Raji (cell line): ENCODE data around the gene BTBD8.
A peak's percentile ranks its signal among the peaks of the same experiment; 100 is the strongest.

Experiments used
- POLR2A ChIP-seq: IDR thresholded peaks from 2 replicates; pipeline ENCODE4 v1.6.1; 2011; ENCODE audit warnings: low read depth, low read length, control low read depth; ENCODE audit not compliant: insufficient read depth

Gene BTBD8

DNA sequence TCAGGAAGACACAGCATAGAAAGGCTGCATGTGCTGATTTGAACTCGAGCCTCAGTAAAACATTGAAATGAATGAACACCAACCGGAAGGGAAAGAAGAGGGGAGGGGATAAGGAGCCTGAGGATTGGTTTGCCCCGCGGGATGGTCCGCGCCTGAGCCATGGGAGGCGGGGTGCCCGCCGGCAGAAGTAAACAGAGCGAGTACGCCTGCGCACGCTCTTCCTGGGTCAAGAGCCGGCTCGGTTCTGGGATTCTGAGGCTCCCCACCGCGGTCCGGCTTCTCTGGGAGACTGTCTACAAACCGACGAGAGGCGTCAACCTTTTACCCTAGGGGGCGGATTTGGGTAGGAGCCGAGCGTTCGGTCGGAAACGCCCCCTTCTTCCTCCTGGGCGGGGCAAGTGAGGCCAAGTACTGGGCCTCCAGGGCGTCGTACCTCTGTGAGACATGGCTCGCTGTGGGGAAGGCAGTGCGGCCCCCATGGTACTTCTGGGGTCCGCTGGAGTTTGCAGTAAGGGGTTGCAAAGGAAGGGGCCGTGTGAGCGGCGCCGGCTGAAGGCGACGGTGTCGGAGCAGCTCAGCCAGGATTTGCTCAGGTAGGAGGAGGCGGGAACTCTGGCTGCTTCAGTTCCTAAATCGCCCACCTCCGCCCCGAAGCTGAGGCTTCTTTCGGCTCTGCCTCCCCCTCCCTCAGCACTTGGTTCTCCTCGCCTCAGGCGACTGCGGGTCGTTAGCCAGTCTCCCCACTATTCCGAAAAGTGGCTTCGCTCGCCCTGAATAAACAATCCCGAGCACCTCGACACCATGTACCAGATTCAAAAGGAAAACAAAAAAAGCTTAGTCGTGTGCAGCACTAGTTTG is at the start of gene BTBD8:
Gene BTBD8 (plus strand): TSS at position 218 of the 858 bp plus-strand sequence. CDS start 227 bp downstream, at position 445.
- TF ChIP-seq POLR2A, result peak; percentile 37; the same call in 1 of the 2 replicates

DNA sequence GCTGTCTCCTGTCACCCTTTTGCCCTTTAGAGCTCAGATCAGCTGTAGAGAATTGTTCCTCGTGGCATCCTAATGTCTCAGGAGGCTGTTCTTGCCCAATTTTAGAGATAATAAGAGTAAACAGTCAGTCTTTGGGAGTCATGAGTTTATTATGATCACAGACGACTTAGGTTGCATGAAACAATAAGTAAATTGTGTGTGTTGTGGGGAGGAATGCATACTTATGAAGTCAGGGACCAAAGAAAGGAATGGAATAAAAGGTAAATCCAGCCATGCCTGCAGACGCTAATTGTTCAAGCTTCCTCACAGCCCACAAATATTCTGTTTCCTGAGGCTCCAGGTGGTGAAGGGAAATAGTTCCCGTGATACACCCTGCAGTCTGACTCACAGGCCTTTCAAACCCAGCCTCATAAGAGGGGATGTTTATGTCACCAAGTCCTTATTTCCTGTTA is 49.5 kb upstream of the BTBD8 start:
- no peak for TF ChIP-seq POLR2A

DNA sequence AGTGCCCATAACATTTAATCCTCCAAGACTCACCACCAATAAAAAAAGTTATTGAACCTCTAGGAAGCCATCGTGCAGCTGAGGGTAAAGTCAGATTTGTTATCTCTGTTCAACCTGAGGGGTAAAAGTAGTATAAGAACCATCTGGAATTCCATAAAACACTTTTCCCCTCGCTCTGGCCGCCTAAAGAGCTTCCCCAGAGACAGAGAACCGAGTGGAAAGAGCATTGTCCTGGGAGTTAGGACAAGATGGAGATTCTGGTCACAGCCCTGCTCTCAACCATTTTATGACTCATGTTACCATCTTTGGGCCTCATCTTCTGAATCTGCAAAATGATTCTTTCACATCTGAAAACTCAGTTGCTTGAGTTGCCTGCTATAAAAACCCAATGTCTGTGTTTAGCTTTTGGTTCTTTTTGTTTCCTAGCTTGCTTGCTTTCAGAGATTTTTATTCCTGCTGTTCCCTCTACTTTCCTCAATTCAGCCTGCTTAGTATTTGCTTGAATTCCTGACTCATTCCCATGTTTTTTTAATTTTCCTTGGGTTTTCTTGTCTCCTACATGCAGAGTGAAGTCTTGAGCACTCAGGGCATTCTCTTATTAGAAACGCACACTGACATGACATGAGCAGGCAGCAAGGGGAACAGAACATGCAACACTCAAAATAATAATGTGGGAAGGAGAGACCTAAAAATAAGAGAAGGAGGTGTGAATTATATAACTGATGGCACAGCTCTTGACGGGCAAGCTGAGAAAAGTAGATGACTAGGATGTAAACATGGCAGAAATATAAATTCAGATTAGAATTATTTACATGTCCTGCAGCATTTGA is 48.6 kb upstream of the BTBD8 start:
- no peak for TF ChIP-seq POLR2A

DNA sequence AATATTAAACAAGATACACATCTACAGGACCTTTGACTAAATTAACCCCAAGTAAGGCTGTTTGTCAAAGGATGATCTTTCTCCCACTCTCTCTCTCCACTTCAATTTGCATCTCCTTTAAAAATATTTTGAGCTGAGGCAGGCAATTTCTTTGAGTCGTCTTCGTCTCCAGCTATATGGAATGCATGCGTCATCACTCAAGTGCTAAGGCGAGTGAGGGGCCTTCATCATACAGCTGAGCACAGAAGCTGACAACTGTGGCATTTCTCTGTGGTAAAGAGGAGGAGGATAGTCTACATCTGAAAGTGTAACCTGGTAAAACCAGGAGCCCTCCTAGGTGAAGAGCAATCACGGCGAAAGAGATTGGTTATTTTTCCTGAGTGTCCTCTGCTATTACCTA is 42.7 kb upstream of the BTBD8 start:
- TF ChIP-seq POLR2A, result no peak

DNA sequence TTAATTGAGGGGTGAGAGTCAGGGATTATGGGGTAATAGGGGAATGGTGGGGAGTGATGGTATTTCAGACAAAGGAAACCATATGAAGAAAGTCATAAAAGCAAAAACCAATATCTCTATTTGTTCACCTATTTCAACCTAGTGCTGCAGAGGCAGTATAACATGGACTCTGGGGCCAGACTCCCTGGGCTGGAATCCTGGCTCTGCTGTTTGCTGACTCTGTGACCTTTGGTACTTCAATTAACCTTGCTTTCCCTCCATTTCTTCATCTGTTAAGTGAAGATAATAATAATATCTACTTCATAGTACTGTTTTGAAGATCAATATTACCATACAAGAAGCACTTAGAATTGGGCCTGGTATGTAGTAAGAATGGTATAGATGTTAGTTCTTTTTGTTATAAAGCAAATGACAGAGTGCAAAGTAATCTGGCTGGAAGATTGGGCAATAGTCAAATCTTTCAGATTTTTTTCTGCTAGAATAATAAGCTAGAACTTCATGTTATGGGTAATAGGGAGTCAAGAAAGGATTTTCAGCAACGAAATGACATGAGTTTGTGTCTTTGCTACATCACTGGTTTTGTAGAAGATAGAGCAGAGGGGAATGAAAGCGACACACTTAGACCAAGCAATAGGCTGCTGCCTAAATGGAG is 41.3 kb upstream of the BTBD8 start:
- TF ChIP-seq POLR2A, result no peak

DNA sequence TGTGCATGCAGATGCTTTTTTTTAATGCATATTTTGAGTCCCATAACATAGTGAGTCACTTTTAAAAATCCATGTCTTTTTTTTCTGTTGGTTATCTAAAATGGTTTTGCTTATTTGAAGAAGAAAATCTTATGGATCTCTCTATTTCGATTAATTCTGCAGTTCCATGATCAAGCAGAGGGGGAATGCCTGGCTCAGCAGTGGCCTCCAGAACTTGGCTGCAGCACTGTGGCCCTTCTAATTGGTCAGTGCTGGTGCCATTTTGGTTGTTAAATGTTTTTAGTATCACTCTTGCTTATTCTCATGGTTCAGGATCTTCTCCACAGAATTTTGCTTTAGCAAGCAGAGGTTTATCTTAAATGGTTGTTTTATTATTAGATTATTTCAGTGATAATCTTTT is 39.2 kb upstream of the BTBD8 start:
- TF ChIP-seq POLR2A, result no peak

DNA sequence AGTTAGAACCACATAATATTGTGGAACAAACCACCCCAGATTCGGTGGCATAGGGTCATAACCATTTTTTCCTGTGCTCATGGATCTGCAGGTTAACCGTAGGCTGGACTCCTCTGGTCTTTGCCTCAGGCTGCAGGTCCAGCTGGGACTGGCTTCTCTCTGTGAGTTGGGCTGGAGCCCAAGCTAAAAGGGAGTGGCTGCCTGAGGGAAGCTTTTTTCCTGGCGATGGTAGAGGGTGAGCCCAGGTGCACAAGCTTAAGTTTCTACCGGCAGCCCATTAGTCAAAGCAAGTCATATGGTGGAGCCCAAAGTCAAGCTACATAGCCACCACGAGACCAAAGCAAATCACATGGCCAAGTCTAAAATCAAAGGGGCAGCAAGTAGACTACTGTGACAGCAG is 36.5 kb upstream of the BTBD8 start:
- TF ChIP-seq POLR2A, result no peak

DNA sequence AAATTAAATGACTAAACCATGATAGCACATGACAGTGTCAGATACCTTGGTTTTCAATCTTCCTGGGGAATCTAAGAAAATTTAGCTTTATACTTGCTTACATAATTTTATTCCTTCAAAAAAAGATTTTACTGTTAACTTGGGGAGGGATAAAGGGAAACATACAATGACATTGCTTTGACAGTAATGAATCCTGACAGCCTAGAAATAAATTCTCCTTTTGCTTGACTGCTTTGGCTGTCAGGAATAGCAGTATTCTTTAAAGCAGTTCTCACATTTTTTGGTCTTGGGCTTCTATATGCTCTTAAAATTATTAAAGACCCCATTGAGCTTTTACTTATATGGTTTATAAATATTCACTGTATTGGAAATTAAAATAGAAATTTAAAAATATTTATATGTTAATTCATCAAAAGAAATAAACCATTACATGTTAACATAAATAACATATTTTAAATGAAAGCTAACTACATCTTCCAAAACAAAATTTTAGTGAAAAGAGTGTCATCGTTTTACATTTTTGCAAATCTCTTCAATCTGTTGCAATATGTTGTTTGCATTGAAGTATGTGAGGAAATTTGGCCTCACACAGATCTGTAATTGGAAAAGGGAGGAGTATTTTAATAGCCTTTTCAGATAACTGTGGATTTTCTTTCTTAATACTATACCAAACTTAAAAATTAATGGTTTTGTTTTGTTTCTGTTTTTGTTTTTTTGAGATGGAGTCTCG is 34.2 kb upstream of the BTBD8 start:
- TF ChIP-seq POLR2A, result no peak

DNA sequence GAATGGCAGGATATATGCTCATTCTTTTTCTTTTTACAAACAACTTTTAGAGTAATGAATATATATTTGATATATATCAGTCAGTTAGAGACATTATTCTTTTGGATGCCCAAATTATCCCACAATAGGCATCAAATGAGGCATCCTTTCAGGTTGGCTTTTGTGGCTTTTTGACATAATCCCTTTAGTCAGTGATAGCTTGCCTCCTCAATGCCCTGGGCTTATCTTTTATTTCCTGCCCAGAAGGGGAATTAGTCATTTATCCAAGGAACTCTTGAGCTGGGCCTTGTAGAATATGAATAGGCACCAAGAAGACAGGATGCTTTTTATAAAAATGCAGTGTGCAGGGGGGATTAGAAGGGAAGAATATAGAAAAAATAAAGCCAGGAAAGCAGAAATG is 28.2 kb upstream of the BTBD8 start:
- TF ChIP-seq POLR2A, result no peak

DNA sequence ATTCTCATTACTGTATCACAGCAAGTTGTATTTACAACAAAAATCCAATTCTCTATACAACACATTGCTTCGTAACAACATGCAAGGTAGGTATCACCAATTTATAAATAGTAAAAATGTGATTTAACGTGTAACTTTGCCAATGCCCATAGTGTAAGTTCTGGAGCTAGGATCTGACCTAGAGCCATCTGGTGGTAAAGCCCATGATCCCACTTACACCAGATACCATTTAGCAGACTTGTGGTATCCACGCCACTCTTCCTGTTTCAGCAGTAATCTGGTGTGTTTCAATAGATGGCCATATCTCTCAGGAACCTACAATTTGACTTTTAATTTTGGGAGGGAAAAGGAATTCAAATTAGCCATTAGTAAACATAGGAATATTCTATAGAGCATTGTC is 15.1 kb upstream of the BTBD8 start:
- TF ChIP-seq POLR2A, result no peak

DNA sequence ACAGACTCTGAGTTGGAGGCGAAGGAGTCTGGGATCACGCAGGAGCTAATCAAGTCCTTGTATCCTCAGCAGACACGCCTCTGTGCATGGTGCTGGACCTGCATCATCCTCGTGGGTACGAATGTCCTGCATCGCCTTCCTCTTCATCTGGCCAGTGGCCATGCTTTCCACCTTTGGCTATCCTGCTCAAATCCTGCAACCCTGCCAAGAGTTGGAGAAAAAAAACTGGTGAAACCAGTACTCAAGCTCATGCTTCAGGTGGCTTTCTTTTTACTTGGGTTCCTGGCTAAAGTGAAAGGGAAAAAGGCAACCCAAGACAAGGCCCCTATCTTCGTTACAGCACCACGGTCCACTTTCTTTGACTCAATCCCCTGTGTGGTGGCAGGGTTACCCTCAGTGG is 13.8 kb upstream of the BTBD8 start:
- no peak for TF ChIP-seq POLR2A

DNA sequence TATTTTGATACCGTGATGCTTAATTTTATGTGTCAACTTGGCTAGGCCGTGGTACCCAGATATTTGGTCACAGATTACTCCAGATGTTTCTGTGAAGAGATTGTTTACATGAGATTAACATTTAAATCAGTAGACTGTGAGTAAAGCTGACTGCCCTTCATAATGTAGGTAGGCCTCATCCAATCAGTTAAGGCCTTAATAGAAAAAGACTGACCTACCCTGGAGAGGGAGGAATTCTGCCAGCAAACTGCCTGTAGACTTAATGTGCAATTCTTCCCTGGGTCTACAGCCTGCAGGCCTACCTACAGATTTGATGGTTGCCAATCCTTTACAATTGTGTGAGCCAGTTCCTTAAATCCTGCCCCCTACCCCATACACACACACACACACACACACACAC is 9.3 kb upstream of the BTBD8 start:
- TF ChIP-seq POLR2A, result no peak

DNA sequence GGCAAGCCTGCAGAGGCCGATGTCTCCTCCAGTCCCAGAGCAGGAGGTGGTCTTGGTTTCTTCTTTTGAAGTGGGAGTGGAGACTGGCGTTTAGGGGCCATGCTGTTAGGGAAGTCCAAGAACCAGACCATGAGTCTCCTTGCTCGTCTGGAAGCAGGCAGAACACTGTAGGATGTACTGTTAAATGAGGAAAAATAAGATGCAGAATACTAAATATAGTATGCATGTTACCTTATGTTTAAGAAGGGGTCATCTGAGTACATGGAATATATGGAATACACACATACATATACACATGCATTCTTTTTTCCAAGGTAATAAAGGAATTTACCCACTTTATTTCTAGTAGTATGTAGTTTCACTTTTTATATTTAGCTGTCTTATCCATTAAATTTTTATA is 4.8 kb upstream of the BTBD8 start, which contains the start of gene SETSIP:
Gene SETSIP (minus strand): TSS at position 101 of the 400 bp plus-strand sequence. CDS start 0 bp downstream, at position 101.
- TF ChIP-seq POLR2A, result no peak

DNA sequence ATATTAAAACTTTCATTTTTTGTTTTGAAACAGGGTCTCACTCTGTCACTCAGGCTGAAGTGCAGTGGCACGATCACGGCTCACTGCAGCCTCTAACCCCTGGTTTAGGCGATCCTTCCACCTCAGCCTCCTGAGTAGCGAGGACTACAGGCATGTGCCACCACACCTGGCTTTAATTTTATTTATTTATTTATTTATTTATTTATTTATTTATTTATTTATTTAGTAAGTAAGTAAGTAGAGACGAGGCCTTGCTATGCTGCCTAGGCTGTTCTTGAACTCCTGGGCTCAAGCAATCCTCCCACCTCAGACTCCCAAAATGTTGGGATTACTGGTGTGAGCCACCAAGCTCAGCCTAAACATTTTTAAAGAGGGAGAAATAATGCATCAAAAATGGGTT is 3.8 kb upstream of the BTBD8 start:
- TF ChIP-seq POLR2A, result no peak

DNA sequence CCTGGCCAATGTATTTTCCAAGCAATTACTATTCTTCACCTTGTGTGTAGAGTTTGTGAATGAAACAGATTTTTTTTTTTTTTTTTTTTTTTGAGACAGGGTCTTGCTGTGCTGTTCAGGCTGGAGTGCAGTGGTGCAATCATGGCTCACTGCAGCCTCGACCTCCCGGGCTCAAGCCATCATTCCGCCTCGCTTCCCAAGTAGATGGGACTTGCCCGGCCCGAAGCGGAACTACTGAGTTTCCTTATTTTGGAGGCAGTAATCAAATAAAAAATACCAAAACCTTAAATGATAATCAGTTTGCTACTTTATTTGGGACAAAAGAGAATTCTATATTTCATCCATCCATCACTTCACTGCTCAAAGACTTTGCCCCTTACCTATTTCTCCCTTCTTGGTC is 704 bp upstream of the BTBD8 start:
- no peak for TF ChIP-seq POLR2A
